LHCN-M2 (cell line): Measurements from ENCODE around the gene NEUROD2. TPM values are rescaled to one million over a fixed set of nuclear protein-coding genes. Genes with fewer than 3 reads are reported as not detected.

Source experiments
- DNase-seq: peaks from one replicate; pipeline ENCODE4 v3.0.0-alpha.2; 2012; ENCODE audit warnings: low read depth
- total RNA-seq: library from RNA; depleted of rRNA; stranded (reverse); fragments of >200 nt; gene quantifications from 2 replicates; pipeline ENCODE4 v1.2.3, GENCODE V29; 2014

Gene NEUROD2
- total RNA-seq, 1 experiment from 2014 or later: not detected

- DNase-seq: no peak
These were observed 11.5 kb upstream of the NEUROD2 start for GRCh38 chr17:39618956-39619785.

GRCh38 chr17:39618246-39618913, 10.7 kb upstream of the NEUROD2 start:
- peak; percentile 37 for DNase-seq

GRCh38 chr17:39617446-39618245, 9.9 kb upstream of the NEUROD2 start:
- peak; percentile 62 for DNase-seq

GRCh38 chr17:39617100-39617445, 9.4 kb upstream of the NEUROD2 start:
- no peak for DNase-seq

GRCh38 chr17:39615434-39615833, 7.7 kb upstream of the NEUROD2 start:
- DNase-seq: no peak

GRCh38 chr17:39614545-39615157, 6.9 kb upstream of the NEUROD2 start:
- no peak for DNase-seq

- DNase-seq: no peak
These were observed 5.3 kb upstream of the NEUROD2 start for GRCh38 chr17:39612935-39613464.

- no peak for DNase-seq
These were observed 4.7 kb upstream of the NEUROD2 start for GRCh38 chr17:39612291-39612894.

- no peak for DNase-seq
These were observed 3.8 kb upstream of the NEUROD2 start for GRCh38 chr17:39611401-39612112.

GRCh38 chr17:39609416-39610025, 1.8 kb upstream of the NEUROD2 start:
- no peak for DNase-seq

- DNase-seq: no peak
These were observed 642 bp upstream of the NEUROD2 start for GRCh38 chr17:39608142-39608981.

- DNase-seq: no peak
These were observed 466 bp downstream of the NEUROD2 start for GRCh38 chr17:39607057-39607850.

- no peak for DNase-seq
These were observed 1.2 kb downstream of the NEUROD2 start for GRCh38 chr17:39606434-39607056.

- DNase-seq: peak; percentile 14
These were observed 2.0 kb downstream of the NEUROD2 start for GRCh38 chr17:39605492-39606433.

- DNase-seq: no peak
These were observed 2.7 kb downstream of the NEUROD2 start for GRCh38 chr17:39604911-39605491.

GRCh38 chr17:39603304-39604016, 4.3 kb downstream of the NEUROD2 start:
- no peak for DNase-seq
